Measurements from ENCODE around the gene MFSD6L. TPM values are rescaled to one million over a fixed set of nuclear protein-coding genes. Genes with fewer than 3 reads are reported as not detected.

MFSD6L gene
- total and polyA plus RNA-seq, 10 of the 15 experiments (the other 5 are each of a cell fraction or from before 2014, with no cell fraction given), result 0.39 to 3.1 (median 1.1) TPM

DNA sequence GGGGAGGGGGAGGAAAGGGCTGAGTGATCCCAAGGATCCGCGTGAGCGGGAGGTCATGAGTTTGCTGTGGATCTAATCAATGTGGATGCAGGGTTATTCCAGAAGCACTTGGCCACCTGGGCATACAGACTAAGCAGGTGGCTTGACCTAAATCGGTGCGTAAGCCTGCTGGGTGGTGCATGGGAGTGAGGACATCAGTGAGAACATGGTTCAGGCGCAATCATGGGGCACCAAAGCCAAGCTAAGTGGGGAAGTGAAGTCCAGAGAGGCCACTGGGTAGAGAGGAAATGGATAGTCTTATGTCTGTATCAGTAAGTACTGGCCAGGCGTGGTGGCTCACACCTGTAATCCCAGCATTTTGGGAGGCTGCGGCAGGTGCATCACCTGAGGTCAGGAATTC is 18.9 kb upstream of the MFSD6L start:
- SMC1A ChIA-PET (ENCODE audit: uncharacterized antibody, unreplicated experiment), result interaction anchor here (1.4 kb wide), 1 partner anchor 12 kb away, joined by 3 read pairs; no protein-coding TSS in a partner anchor
- in situ Hi-C loops (cut with MboI) (no loop called here), intact Hi-C loops (cut with micrococcal nuclease; ENCODE audit: unreplicated experiment) (no loop called here)
- Histone ChIP-seq H3K9me3 (replicated peaks; ENCODE audit: control insufficient read depth, insufficient read depth, low read length) (peaks cover 11% of the 10 kb centered on the region), H3K27ac (ENCODE audit: control insufficient read depth, insufficient read depth) (no peak overlapping the region), H3K4me1 (ENCODE audit: control insufficient read depth, insufficient read depth, low read length) (no peaks in the 10 kb centered on the region), H4K20me1 (ENCODE audit: control insufficient read depth, insufficient read depth) (no peaks in the 10 kb centered on the region), H3K9ac (ENCODE audit: control insufficient read depth, insufficient read depth, low read length) (no peak overlapping the region), H3K4me2 (ENCODE audit: control insufficient read depth, insufficient read depth) (no peak overlapping the region), H3K79me2 (ENCODE audit: control insufficient read depth, insufficient read depth, low read length) (no peaks in the 10 kb centered on the region; the same call in 1 of the 2 replicates), H3K36me3 (ENCODE audit: control insufficient read depth in 2 of 2, insufficient read depth in 2 of 2, low read length in 1 of 2) (peaks cover 12 to 66% of the 10 kb centered on the region in 2 experiments), H3K4me3 (no peak overlapping the region), H2AFZ (ENCODE audit: control insufficient read depth, low read depth, low read length) (no peak overlapping the region), H3K27me3 (replicated peaks in 1 of 2; ENCODE audit: control insufficient read depth in 2 of 2, insufficient read depth in 2 of 2, low read length in 1 of 2) (no peaks in the 10 kb centered on the region)
- CTCF ChIA-PET, result no interaction called here
- POLR2A ChIA-PET, result interaction anchor here (1.0 to 1.8 kb wide), 2 partner anchors 8 to 11 kb away, joined by 3 to 4 read pairs; no protein-coding TSS in a partner anchor
- WGBS (ENCODE audit: insufficient coverage, insufficient replicate concordance, low lambda C conversion rate, missing lambda C conversion rate), result 93% methylated on average over 8 of the region's 8 CpGs
- ATAC-seq (no peak), DNase-seq (ENCODE audit: low read depth, low spot score) (no peak), FAIRE-seq (no peak)
- RAD21 ChIA-PET (ENCODE audit: unreplicated experiment), result no interaction called here
- no TSS peak for BruUV-seq (replicated peaks)
- TF ChIP-seq RBBP5 (conservative IDR thresholded peaks at IDR 0.05) (no peak), ZNF24 (IDR thresholded peaks at IDR 0.05) (no peak), SMC3 (IDR thresholded peaks at IDR 0.05; ENCODE audit: borderline replicate concordance, low read length) (no peak), IKZF1 (conservative IDR thresholded peaks at IDR 0.05) (no peak), PBX3 (IDR thresholded peaks at IDR 0.05; ENCODE audit: insufficient replicate concordance, low read depth, low read length) (no peak), TARDBP (IDR thresholded peaks at IDR 0.05; ENCODE audit: borderline replicate concordance) (no peak), MTA2 (IDR thresholded peaks at IDR 0.05; ENCODE audit: low read depth) (no peak), MTA3 (IDR thresholded peaks at IDR 0.05; ENCODE audit: borderline replicate concordance, low read length) (no peak), FOS (IDR thresholded peaks at IDR 0.05; ENCODE audit: borderline replicate concordance, extremely low read depth, insufficient read length) (no peak), HDAC6 (IDR thresholded peaks at IDR 0.05; ENCODE audit: unreplicated experiment) (no peak), RAD21 (IDR thresholded peaks at IDR 0.05; ENCODE audit: insufficient read depth, low read depth, low read length) (no peak), SMARCA5 (IDR thresholded peaks at IDR 0.05) (no peak), PAX5 (IDR thresholded peaks at IDR 0.05; ENCODE audit: borderline replicate concordance, low read depth, low read length) (no peak), HDAC2 (IDR thresholded peaks at IDR 0.05) (no peak), ZBED1 (IDR thresholded peaks at IDR 0.05; ENCODE audit: borderline replicate concordance) (no peak), ZBTB11 (CRISPR knock-in tag; IDR thresholded peaks at IDR 0.05) (no peak)
- TF ChIP-seq, protein P1, sequence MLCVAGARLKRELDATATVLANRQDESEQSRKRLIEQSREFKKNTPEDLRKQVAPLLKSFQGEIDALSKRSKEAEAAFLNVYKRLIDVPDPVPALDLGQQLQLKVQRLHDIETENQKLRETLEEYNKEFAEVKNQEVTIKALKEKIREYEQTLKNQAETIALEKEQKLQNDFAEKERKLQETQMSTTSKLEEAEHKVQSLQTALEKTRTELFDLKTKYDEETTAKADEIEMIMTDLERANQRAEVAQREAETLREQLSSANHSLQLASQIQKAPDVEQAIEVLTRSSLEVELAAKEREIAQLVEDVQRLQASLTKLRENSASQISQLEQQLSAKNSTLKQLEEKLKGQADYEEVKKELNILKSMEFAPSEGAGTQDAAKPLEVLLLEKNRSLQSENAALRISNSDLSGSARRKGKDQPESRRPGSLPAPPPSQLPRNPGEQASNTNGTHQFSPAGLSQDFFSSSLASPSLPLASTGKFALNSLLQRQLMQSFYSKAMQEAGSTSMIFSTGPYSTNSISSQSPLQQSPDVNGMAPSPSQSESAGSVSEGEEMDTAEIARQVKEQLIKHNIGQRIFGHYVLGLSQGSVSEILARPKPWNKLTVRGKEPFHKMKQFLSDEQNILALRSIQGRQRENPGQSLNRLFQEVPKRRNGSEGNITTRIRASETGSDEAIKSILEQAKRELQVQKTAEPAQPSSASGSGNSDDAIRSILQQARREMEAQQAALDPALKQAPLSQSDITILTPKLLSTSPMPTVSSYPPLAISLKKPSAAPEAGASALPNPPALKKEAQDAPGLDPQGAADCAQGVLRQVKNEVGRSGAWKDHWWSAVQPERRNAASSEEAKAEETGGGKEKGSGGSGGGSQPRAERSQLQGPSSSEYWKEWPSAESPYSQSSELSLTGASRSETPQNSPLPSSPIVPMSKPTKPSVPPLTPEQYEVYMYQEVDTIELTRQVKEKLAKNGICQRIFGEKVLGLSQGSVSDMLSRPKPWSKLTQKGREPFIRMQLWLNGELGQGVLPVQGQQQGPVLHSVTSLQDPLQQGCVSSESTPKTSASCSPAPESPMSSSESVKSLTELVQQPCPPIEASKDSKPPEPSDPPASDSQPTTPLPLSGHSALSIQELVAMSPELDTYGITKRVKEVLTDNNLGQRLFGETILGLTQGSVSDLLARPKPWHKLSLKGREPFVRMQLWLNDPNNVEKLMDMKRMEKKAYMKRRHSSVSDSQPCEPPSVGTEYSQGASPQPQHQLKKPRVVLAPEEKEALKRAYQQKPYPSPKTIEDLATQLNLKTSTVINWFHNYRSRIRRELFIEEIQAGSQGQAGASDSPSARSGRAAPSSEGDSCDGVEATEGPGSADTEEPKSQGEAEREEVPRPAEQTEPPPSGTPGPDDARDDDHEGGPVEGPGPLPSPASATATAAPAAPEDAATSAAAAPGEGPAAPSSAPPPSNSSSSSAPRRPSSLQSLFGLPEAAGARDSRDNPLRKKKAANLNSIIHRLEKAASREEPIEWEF (IDR thresholded peaks at IDR 0.05; ENCODE audit: insufficient replicate concordance, low read depth, low read length), result no peak
